GM12878 (cell line): ENCODE results near the gene PTPRD.

ENCODE experiments used
- CTCF ChIP-seq, 3 experiments: IDR thresholded peaks in 2 of 3; conservative IDR thresholded peaks in 1 of 3; 2 replicates each; pipeline ENCODE4 v1.5.1; 2011; ENCODE audit warnings: low read depth in 3 of 3, low read length in 3 of 3, mild to moderate bottlenecking in 3 of 3, control low read depth in 2 of 3, moderate library complexity in 2 of 3, inconsistent platforms in 1 of 3, mixed read lengths in 1 of 3; ENCODE audit not compliant: control insufficient read depth in 2 of 3, insufficient read depth in 1 of 3; ENCODE audit errors: extremely low read depth in 1 of 3
- JUND ChIP-seq: IDR thresholded peaks from 2 replicates; pipeline ENCODE4 v1.6.1; 2012; ENCODE audit warnings: low read depth, mild to moderate bottlenecking, low read length, improper control_type of control experiment, moderate library complexity
- MYC ChIP-seq: IDR thresholded peaks from 2 replicates; pipeline ENCODE4 v1.6.1; 2011; ENCODE audit warnings: mild to moderate bottlenecking, low read length, moderate library complexity, inconsistent platforms; ENCODE audit not compliant: insufficient read depth, insufficient replicate concordance, insufficient read length, severe bottlenecking

GRCh38 chr9:9396518-9396917, 1216.3 kb downstream of the PTPRD start:
- TF ChIP-seq CTCF (IDR thresholded peaks at IDR 0.05 in 2 of 3, conservative IDR thresholded peaks at IDR 0.05 in 1 of 3; ENCODE audit: control insufficient read depth in 2 of 3, extremely low read depth in 1 of 3, insufficient read depth in 1 of 3, low read depth in 3 of 3, low read length in 3 of 3) (no peak), JUND (no peak), MYC (no peak)
